ENCODE measurements around the gene RHPN2. TPM values are rescaled to one million over a fixed set of nuclear protein-coding genes. Genes with fewer than 3 reads are reported as not detected.
A peak's percentile ranks its signal among the peaks of the same experiment; 100 is the strongest.

RHPN2 gene
- total RNA-seq, 1 experiment from 2014 or later, result 29.2 TPM

GRCh38 chr19:32930567-32930966 is 134.1 kb downstream of the RHPN2 start:
- Histone ChIP-seq H2BK20ac (ENCODE audit: low read depth, low read length, poor library complexity, severe bottlenecking) (no peak overlapping the region), H3K18ac (ENCODE audit: insufficient read length, low read depth, low read length) (no peak overlapping the region), H3K23ac (ENCODE audit: insufficient read length, low read depth, low read length) (no peak overlapping the region), H3K9me3 (ENCODE audit: control insufficient read depth, low read depth, low read length) (no peaks in the 10 kb centered on the region), H3K56ac (ENCODE audit: insufficient read length, low read depth, low read length) (no peak overlapping the region), H3K4me1 (ENCODE audit: insufficient read depth, low read length) (no peaks in the 10 kb centered on the region), H2BK120ac (ENCODE audit: low read depth, low read length, poor library complexity, severe bottlenecking) (no peak overlapping the region), H2AK5ac (ENCODE audit: insufficient read length, low read length) (no peak overlapping the region), H4K5ac (ENCODE audit: insufficient read length, low read depth, low read length) (no peak overlapping the region), H2BK15ac (ENCODE audit: low read depth, low read length) (peak overlapping the region; percentile 97; the same call in 1 of the 2 replicates), H3T11ph (ENCODE audit: low read length) (no peak overlapping the region), H3K27me3 (ENCODE audit: insufficient read depth, low read length) (no peaks in the 10 kb centered on the region), H3K27ac (ENCODE audit: insufficient read length, low read depth, low read length) (no peak overlapping the region), H2BK5ac (ENCODE audit: insufficient read length, low read length) (no peak overlapping the region), H4K91ac (ENCODE audit: insufficient read length, low read depth, low read length) (no peak overlapping the region), H2AFZ (ENCODE audit: low read length) (no peak overlapping the region), H3K79me1 (ENCODE audit: insufficient read depth, low read depth, low read length, poor library complexity, severe bottlenecking) (no peaks in the 10 kb centered on the region), H3K23me2 (ENCODE audit: insufficient read length, low read depth, low read length, poor library complexity, severe bottlenecking) (no peaks in the 10 kb centered on the region), H4K20me1 (ENCODE audit: control insufficient read depth, insufficient read depth, insufficient read length) (no peaks in the 10 kb centered on the region), H2BK12ac (ENCODE audit: insufficient read length, low read depth, low read length) (no peak overlapping the region), H4K8ac (replicated peaks; ENCODE audit: insufficient read length, low read depth, low read length) (no peak overlapping the region), H3K14ac (ENCODE audit: insufficient read depth, low read length) (no peak overlapping the region), H3K9ac (ENCODE audit: extremely low read depth, insufficient read length, low read length) (no peak overlapping the region), H3K79me2 (ENCODE audit: insufficient read depth, low read length) (no peaks in the 10 kb centered on the region), H3K4me2 (ENCODE audit: insufficient read depth, insufficient read length, low read length) (no peak overlapping the region), H3K4ac (ENCODE audit: low read depth, low read length) (no peak overlapping the region)
- no peak overlapping the region for H3K4me3 Mint-ChIP-seq
- no peaks in the 10 kb centered on the region for H3K4me1 Mint-ChIP-seq
- peaks cover 17 to 55% (median 46%) of the 10 kb centered on the region in 3 experiments; a peak in 6 of 7 replicates for H3K36me3 Mint-ChIP-seq (ENCODE audit: insufficient read depth in 1 of 3, low read depth in 3 of 3)
- no peak for DNase-seq
- peaks cover 0 to 3% of the 10 kb centered on the region in 2 experiments; a peak in 1 of 5 replicates for H3K9me3 Mint-ChIP-seq
- no CpG with 5 or more reads among the region's 8 CpGs for WGBS (ENCODE audit: extremely low coverage, insufficient read length, low lambda C conversion rate)
- H3K27me3 Mint-ChIP-seq (ENCODE audit: low read depth), result no peaks in the 10 kb centered on the region
- H3K27ac Mint-ChIP-seq, result peak overlapping the region in 1 of 3 experiments; percentile 34; a peak in 1 of 7 replicates
- TF ChIP-seq, protein P1, sequence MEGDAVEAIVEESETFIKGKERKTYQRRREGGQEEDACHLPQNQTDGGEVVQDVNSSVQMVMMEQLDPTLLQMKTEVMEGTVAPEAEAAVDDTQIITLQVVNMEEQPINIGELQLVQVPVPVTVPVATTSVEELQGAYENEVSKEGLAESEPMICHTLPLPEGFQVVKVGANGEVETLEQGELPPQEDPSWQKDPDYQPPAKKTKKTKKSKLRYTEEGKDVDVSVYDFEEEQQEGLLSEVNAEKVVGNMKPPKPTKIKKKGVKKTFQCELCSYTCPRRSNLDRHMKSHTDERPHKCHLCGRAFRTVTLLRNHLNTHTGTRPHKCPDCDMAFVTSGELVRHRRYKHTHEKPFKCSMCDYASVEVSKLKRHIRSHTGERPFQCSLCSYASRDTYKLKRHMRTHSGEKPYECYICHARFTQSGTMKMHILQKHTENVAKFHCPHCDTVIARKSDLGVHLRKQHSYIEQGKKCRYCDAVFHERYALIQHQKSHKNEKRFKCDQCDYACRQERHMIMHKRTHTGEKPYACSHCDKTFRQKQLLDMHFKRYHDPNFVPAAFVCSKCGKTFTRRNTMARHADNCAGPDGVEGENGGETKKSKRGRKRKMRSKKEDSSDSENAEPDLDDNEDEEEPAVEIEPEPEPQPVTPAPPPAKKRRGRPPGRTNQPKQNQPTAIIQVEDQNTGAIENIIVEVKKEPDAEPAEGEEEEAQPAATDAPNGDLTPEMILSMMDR (conservative IDR thresholded peaks at IDR 0.05), result no peak

Data from H9 (cell line).